Neuronal stem cell (in vitro differentiated cells): Measurements from ENCODE around the gene PCSK7.

Experiments
- DNase-seq: peaks from one replicate; pipeline ENCODE4 v3.0.0-alpha.2; 2013; ENCODE audit warnings: low spot score
- H2AFZ ChIP-seq: one replicate; pipeline ENCODE4 v1.6.1; 2013; ENCODE audit warnings: mild to moderate bottlenecking, low read length, inconsistent platforms
- H2AK5ac ChIP-seq: 2 replicates; pipeline ENCODE4 v1.6.1; 2013; ENCODE audit warnings: low read depth, mild to moderate bottlenecking, inconsistent platforms, low read length, moderate library complexity, mixed read lengths
- H2BK120ac ChIP-seq: 2 replicates; pipeline ENCODE4 v1.6.1; 2013; ENCODE audit warnings: low read depth, mild to moderate bottlenecking, inconsistent platforms, low read length, moderate library complexity, mixed read lengths
- H2BK12ac ChIP-seq: one replicate; pipeline ENCODE4 v1.6.1; 2013; ENCODE audit warnings: low read length, inconsistent platforms
- H2BK15ac ChIP-seq: 2 replicates; pipeline ENCODE4 v1.6.1; 2013; ENCODE audit warnings: mild to moderate bottlenecking, low read length, inconsistent platforms, mixed read lengths
- H2BK5ac ChIP-seq: one replicate; pipeline ENCODE4 v1.6.1; 2013; ENCODE audit warnings: inconsistent platforms, mild to moderate bottlenecking, low read length, moderate library complexity
- H3K14ac ChIP-seq: one replicate; pipeline ENCODE4 v1.6.1; 2013; ENCODE audit warnings: low read length, inconsistent platforms
- H3K18ac ChIP-seq: 2 replicates; pipeline ENCODE4 v1.6.1; 2013; ENCODE audit warnings: low read length, inconsistent platforms
- H3K23ac ChIP-seq: 2 replicates; pipeline ENCODE4 v1.6.1; 2013; ENCODE audit warnings: low read depth, mild to moderate bottlenecking, mixed read lengths, low read length, inconsistent platforms; ENCODE audit not compliant: poor library complexity
- H3K27ac ChIP-seq: replicated peaks from 3 replicates; pipeline ENCODE4 v1.5.1; 2013; ENCODE audit warnings: low read length, inconsistent platforms
- H3K27me3 ChIP-seq, 3 experiments: 2 replicates each; pipeline ENCODE4 v1.6.1; 2013; ENCODE audit warnings: low read length in 3 of 3, mild to moderate bottlenecking in 2 of 3, inconsistent platforms in 1 of 3, low read depth in 1 of 3, mixed read lengths in 1 of 3, moderate library complexity in 1 of 3; ENCODE audit not compliant: control insufficient read depth in 3 of 3, insufficient read depth in 3 of 3
- H3K36me3 ChIP-seq, 2 donors: replicated peaks in 1 of 2; 2 replicates each; pipeline ENCODE4 v1.6.1; 2013; ENCODE audit warnings: low read length in 2 of 2; ENCODE audit not compliant: control insufficient read depth in 2 of 2, insufficient read depth in 2 of 2
- H3K4ac ChIP-seq: 2 replicates; pipeline ENCODE4 v1.6.1; 2013; ENCODE audit warnings: inconsistent platforms, mild to moderate bottlenecking, low read length, moderate library complexity
- H3K4me1 ChIP-seq, 2 donors: 1 replicate in 1 of 2; 2 replicates in 1 of 2; pipeline ENCODE4 v1.6.1; 2013; ENCODE audit warnings: low read length in 2 of 2, low read depth in 1 of 2; ENCODE audit not compliant: control insufficient read depth in 2 of 2, insufficient read depth in 1 of 2
- H3K4me2 ChIP-seq: one replicate; pipeline ENCODE4 v1.6.1; 2013; ENCODE audit warnings: mild to moderate bottlenecking, low read length, inconsistent platforms; ENCODE audit not compliant: insufficient read depth, poor library complexity, severe bottlenecking
- H3K4me3 ChIP-seq, 2 donors: 2 replicates each; pipeline ENCODE4 v1.5.1; 2013; ENCODE audit warnings: low read length in 2 of 2, mild to moderate bottlenecking in 2 of 2, inconsistent platforms in 1 of 2, moderate library complexity in 1 of 2
- H3K79me1 ChIP-seq: one replicate; pipeline ENCODE4 v1.6.1; 2013; ENCODE audit warnings: low read depth, mild to moderate bottlenecking, inconsistent platforms, low read length, moderate library complexity
- H3K9ac ChIP-seq: one replicate; pipeline ENCODE4 v1.6.1; 2013; ENCODE audit warnings: mild to moderate bottlenecking, low read depth, low read length, inconsistent platforms; ENCODE audit not compliant: poor library complexity
- H3K9me3 ChIP-seq, 2 donors: replicated peaks in 1 of 2; 2 replicates each; pipeline versions ENCODE3 to v1.6.1; 2013; ENCODE audit warnings: low read length in 2 of 2, mild to moderate bottlenecking in 2 of 2, inconsistent platforms in 1 of 2, low read depth in 1 of 2, mixed read lengths in 1 of 2, moderate library complexity in 1 of 2; ENCODE audit not compliant: control insufficient read depth in 2 of 2, insufficient read depth in 1 of 2
- H4K8ac ChIP-seq: one replicate; pipeline ENCODE4 v1.6.1; 2013; ENCODE audit warnings: low read depth, mild to moderate bottlenecking, inconsistent platforms, low read length, moderate library complexity
- H4K91ac ChIP-seq: one replicate; pipeline ENCODE4 v1.6.1; 2013; ENCODE audit warnings: low read length, low read depth, mild to moderate bottlenecking, inconsistent platforms; ENCODE audit not compliant: poor library complexity
- WGBS, 2 donors: extraction: QIAGEN DNeasy Blood & Tissue Kit; methylation state at CpG; one replicate each; pipeline ENCODE4 v1.1.7; 2013; ENCODE audit warnings: missing lambda C conversion rate in 2 of 2, mixed read lengths in 1 of 2; ENCODE audit not compliant: insufficient read length in 2 of 2, insufficient replicate concordance in 1 of 2; ENCODE audit errors: extremely low coverage in 2 of 2; 5-methylcytosine and 5-hydroxymethylcytosine counted together

The PCSK7 gene

GRCh38 chr11:117225553-117226170 lies 6.2 kb downstream of the PCSK7 start:
- H4K8ac ChIP-seq, result no peak overlapping the region
- H3K27ac ChIP-seq, result no peak overlapping the region
- H2AFZ ChIP-seq, result no peak overlapping the region
- H3K4ac ChIP-seq, result no peak overlapping the region
- H3K4me1 ChIP-seq, result peaks cover 0 to 7% of the 10 kb centered on the region in 2 donors
- no peak overlapping the region for H2BK15ac ChIP-seq
- H3K9me3 ChIP-seq, result no peaks in the 10 kb centered on the region
- no peak overlapping the region for H3K4me3 ChIP-seq
- peaks cover 29 to 72% of the 10 kb centered on the region in 2 donors for H3K36me3 ChIP-seq
- H3K4me2 ChIP-seq, result no peak overlapping the region
- H2AK5ac ChIP-seq, result no peak overlapping the region
- DNase-seq, result no peak
- no peak overlapping the region for H3K9ac ChIP-seq
- H3K23ac ChIP-seq, result no peak overlapping the region
- no peak overlapping the region for H3K14ac ChIP-seq
- H4K91ac ChIP-seq, result no peak overlapping the region
- H3K27me3 ChIP-seq, result no peaks in the 10 kb centered on the region
- H2BK12ac ChIP-seq, result no peak overlapping the region
- peaks cover 2% of the 10 kb centered on the region for H3K79me1 ChIP-seq
- no peak overlapping the region for H2BK5ac ChIP-seq
- H2BK120ac ChIP-seq, result no peak overlapping the region
- no peak overlapping the region for H3K18ac ChIP-seq
- no CpG with 5 or more reads among the region's 9 CpGs for WGBS, 2 donors

GRCh38 chr11:117223741-117224689 lies 7.9 kb downstream of the PCSK7 start:
- peaks cover 32 to 81% of the 10 kb centered on the region in 2 donors for H3K36me3 ChIP-seq
- no peaks in the 10 kb centered on the region for H3K9me3 ChIP-seq

GRCh38 chr11:117222991-117223740 lies 8.7 kb downstream of the PCSK7 start:
- no peak overlapping the region for H2BK12ac ChIP-seq
- H3K23ac ChIP-seq, result no peak overlapping the region
- no peak overlapping the region for H3K9ac ChIP-seq
- H3K4ac ChIP-seq, result no peak overlapping the region
- H3K14ac ChIP-seq, result no peak overlapping the region
- H2BK5ac ChIP-seq, result no peak overlapping the region
- peaks cover 0 to 7% of the 10 kb centered on the region in 2 donors for H3K4me1 ChIP-seq
- peaks cover 2% of the 10 kb centered on the region for H3K79me1 ChIP-seq
- no peak overlapping the region for H2AFZ ChIP-seq
- H2AK5ac ChIP-seq, result no peak overlapping the region
- H3K27me3 ChIP-seq, result no peaks in the 10 kb centered on the region
- no peak overlapping the region for H2BK15ac ChIP-seq
- WGBS, 2 donors, result no CpG with 5 or more reads among the region's 14 CpGs
- H2BK120ac ChIP-seq, result no peak overlapping the region
- no peak overlapping the region for H3K18ac ChIP-seq
- no peak overlapping the region for H3K4me3 ChIP-seq
- no peak for DNase-seq
- no peak overlapping the region for H3K4me2 ChIP-seq
- H3K36me3 ChIP-seq, result peaks cover 35 to 84% of the 10 kb centered on the region in 2 donors
- no peaks in the 10 kb centered on the region for H3K9me3 ChIP-seq
- H4K8ac ChIP-seq, result no peak overlapping the region
- no peak overlapping the region for H4K91ac ChIP-seq
- H3K27ac ChIP-seq, result no peak overlapping the region

More at GRCh38 chr11:117223741-117224689, 7.9 kb downstream of the PCSK7 start:
- H4K91ac ChIP-seq, result no peak overlapping the region
- H3K27ac ChIP-seq, result no peak overlapping the region
- no peak overlapping the region for H2BK5ac ChIP-seq
- peaks cover 2% of the 10 kb centered on the region for H3K79me1 ChIP-seq
- H3K27me3 ChIP-seq, result no peaks in the 10 kb centered on the region
- no peak overlapping the region for H2AFZ ChIP-seq
- H2AK5ac ChIP-seq, result no peak overlapping the region
- H3K4me3 ChIP-seq, result no peak overlapping the region
- H4K8ac ChIP-seq, result no peak overlapping the region
- no peak overlapping the region for H2BK120ac ChIP-seq
- no peak overlapping the region for H3K23ac ChIP-seq
- no peak overlapping the region for H2BK12ac ChIP-seq
- H2BK15ac ChIP-seq, result no peak overlapping the region
- H3K18ac ChIP-seq, result no peak overlapping the region
- H3K4me2 ChIP-seq, result no peak overlapping the region
- peaks cover 0 to 7% of the 10 kb centered on the region in 2 donors for H3K4me1 ChIP-seq
- H3K9ac ChIP-seq, result peak overlapping the region; percentile 60
- no peak for DNase-seq
- WGBS, 2 donors, result no CpG with 5 or more reads among the region's 17 CpGs
- H3K4ac ChIP-seq, result no peak overlapping the region
- no peak overlapping the region for H3K14ac ChIP-seq
